GM15510 (cell line): ENCODE results near the gene PRKCD.

Experiments used
- POLR2A ChIP-seq: IDR thresholded peaks from 3 replicates; pipeline ENCODE4 v1.6.1; 2011; ENCODE audit warnings: borderline replicate concordance; ENCODE audit not compliant: insufficient read length; ENCODE audit errors: extremely low read depth

Gene PRKCD

GRCh38 chr3:53238886-53239285 lies 77.9 kb downstream of the PRKCD start:
- TF ChIP-seq POLR2A: no peak

- no peak for TF ChIP-seq POLR2A
Measured at GRCh38 chr3:53239800-53240199, 78.8 kb downstream of the PRKCD start.

- TF ChIP-seq POLR2A: no peak
Measured at GRCh38 chr3:53240989-53241972, 80.3 kb downstream of the PRKCD start.

GRCh38 chr3:53242155-53242554 lies 81.1 kb downstream of the PRKCD start:
- no peak for TF ChIP-seq POLR2A
